GM12873 (cell line): ENCODE data around the gene MAMLD1.

Experiments
- CTCF ChIP-seq: IDR thresholded peaks from 2 replicates; pipeline ENCODE4 v1.5.1; 2012; ENCODE audit warnings: low read depth, mild to moderate bottlenecking, moderate library complexity, low read length, control low read depth; ENCODE audit not compliant: insufficient read depth; ENCODE audit errors: missing control alignments

The MAMLD1 gene

GRCh38 chrX:150533863-150534262 lies 170.7 kb downstream of the MAMLD1 start:
- TF ChIP-seq CTCF: no peak

- peak; percentile 39 for TF ChIP-seq CTCF
These were observed 173.5 kb downstream of the MAMLD1 start for GRCh38 chrX:150536455-150537116.

GRCh38 chrX:150537851-150538250 lies 174.7 kb downstream of the MAMLD1 start:
- no peak for TF ChIP-seq CTCF

GRCh38 chrX:150540965-150541364 lies 177.8 kb downstream of the MAMLD1 start:
- TF ChIP-seq CTCF: no peak

GRCh38 chrX:150542846-150543229 lies 179.7 kb downstream of the MAMLD1 start:
- no peak for TF ChIP-seq CTCF

- TF ChIP-seq CTCF: no peak
These were observed 180.4 kb downstream of the MAMLD1 start for GRCh38 chrX:150543230-150544155.

GRCh38 chrX:150544222-150544787 lies 181.2 kb downstream of the MAMLD1 start:
- TF ChIP-seq CTCF: peak; percentile 18
